GM13977 (cell line): Measurements from ENCODE around the gene ECE2.

Experiments used
- DNase-seq: peaks from one replicate; pipeline ENCODE4 v3.0.0; 2012; ENCODE audit warnings: low spot score
- CTCF ChIP-seq: IDR thresholded peaks from 2 replicates; pipeline ENCODE4 v1.5.1; 2012; ENCODE audit warnings: mild to moderate bottlenecking, control low read depth; ENCODE audit not compliant: insufficient read depth; ENCODE audit errors: extremely low read depth, missing control alignments
- in situ Hi-C: fragments of 300-500 bp; cut with MboI; formaldehyde crosslinking; loops from one replicate; pipeline ENCODE4 v1.12.0; 2022; ENCODE audit warnings: low sequenced_read_pairs, low pct_unique_long_range_greater_than_20kb, mixed read lengths, inconsistent platforms; ENCODE audit not compliant: unreplicated experiment

ECE2 gene

GRCh38 chr3:184239221-184239620, 36.6 kb upstream of the ECE2 start:
- no peak for TF ChIP-seq CTCF
- no peak for DNase-seq
- in situ Hi-C loops: loop anchor here (25.0 kb wide), 1 partner anchor 352 kb away; the partner anchor contains the start of gene PARL

- in situ Hi-C loops: loop anchor here (25.0 kb wide), 1 partner anchor 352 kb away; the partner anchor contains the start of gene PARL
- no peak for TF ChIP-seq CTCF
- DNase-seq: no peak
Measured at GRCh38 chr3:184239708-184240107, 36.1 kb upstream of the ECE2 start.

- no peak for TF ChIP-seq CTCF
- DNase-seq: no peak
- in situ Hi-C loops: loop anchor here (25.0 kb wide), 1 partner anchor 353 kb away; the partner anchor contains the start of gene PARL
Measured at GRCh38 chr3:184240384-184241140, 35.3 kb upstream of the ECE2 start.

- in situ Hi-C loops: loop anchor here (25.0 kb wide), 1 partner anchor 354 kb away; the partner anchor contains the start of gene PARL
- no peak for TF ChIP-seq CTCF
- no peak for DNase-seq
Measured at GRCh38 chr3:184241141-184241446, 34.7 kb upstream of the ECE2 start.

- in situ Hi-C loops: loop anchor here (25.0 kb wide), 1 partner anchor 354 kb away; the partner anchor contains the start of gene PARL
- peak; percentile 74 for DNase-seq
- TF ChIP-seq CTCF: peak; percentile 72
Measured at GRCh38 chr3:184241447-184242296, 34.1 kb upstream of the ECE2 start.

GRCh38 chr3:184242297-184242685, 33.5 kb upstream of the ECE2 start:
- no peak for TF ChIP-seq CTCF
- in situ Hi-C loops: loop anchor here (25.0 kb wide), 1 partner anchor 355 kb away; the partner anchor contains the start of gene PARL
- DNase-seq: no peak
